HG02759 (cell line): ENCODE data around the gene MPIG6B.

Source experiments
- ATAC-seq: cut with Tn5 transposase; IDR thresholded peaks from one replicate; pipeline ENCODE4 v1.9.1; 2021; ENCODE audit warnings: mild to moderate bottlenecking, moderate library complexity; ENCODE audit not compliant: unreplicated experiment

The MPIG6B gene

DNA sequence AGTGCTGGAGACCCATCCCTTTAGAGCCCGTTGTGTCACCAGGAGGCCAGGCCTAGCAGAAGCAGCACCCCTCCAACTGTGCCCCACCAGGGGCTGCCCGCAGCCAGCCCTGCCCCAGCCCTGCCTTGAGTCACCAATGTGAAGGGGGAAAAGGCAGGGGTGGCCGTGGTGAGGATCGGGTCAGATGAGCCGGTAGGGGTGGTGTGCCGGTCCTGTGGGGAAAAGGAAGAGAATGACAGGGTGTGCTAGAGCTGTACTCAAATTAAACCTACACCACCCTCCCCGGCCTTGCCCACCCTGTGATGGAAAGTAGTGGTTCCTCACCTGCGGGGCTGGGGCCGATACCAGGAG is 42.4 kb downstream of the MPIG6B start:
- no peak for ATAC-seq

DNA sequence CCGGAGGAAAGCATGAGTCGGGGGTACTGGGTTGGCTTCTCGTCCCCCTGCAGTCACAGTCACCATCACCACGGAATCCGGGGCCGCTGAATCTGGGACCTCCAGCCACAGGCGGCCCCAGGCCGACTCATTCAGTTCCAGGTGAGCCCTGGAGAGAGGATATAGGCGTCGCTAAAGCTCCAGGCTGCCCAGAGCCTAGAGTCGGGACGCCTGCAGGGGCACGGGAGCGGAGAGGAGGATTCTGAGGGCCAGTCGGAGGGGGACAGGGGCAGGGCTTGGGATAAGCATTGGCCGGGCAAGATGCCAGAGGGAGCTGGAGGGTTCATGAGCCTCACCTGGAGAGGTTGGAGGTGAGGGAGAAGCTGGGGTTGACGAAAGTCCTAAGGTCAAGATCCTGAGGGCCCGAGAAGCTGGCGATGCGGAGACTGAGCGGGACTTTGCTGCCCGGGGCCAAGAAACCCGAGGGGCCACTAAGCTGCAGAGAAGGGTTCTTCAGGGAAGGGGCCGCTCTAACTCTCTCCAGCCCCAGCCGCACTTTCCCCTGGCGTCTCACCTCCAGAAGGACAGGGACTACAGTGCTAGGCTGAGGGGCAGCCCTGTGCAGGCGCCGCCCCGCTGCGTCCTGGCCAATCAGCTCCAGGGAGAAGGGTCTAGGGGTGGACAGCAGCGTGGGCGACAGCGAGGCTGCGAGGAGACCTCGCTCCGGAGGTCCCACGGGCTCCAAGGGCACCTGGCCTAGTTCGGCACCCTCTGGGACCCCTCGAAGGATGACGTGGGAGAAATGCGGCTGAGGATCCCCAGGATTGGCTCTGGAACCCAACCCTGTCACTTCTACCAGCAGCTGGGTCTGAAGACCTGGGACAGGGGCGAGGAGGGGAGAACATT is 43.0 kb downstream of the MPIG6B start:
- ATAC-seq: no peak

DNA sequence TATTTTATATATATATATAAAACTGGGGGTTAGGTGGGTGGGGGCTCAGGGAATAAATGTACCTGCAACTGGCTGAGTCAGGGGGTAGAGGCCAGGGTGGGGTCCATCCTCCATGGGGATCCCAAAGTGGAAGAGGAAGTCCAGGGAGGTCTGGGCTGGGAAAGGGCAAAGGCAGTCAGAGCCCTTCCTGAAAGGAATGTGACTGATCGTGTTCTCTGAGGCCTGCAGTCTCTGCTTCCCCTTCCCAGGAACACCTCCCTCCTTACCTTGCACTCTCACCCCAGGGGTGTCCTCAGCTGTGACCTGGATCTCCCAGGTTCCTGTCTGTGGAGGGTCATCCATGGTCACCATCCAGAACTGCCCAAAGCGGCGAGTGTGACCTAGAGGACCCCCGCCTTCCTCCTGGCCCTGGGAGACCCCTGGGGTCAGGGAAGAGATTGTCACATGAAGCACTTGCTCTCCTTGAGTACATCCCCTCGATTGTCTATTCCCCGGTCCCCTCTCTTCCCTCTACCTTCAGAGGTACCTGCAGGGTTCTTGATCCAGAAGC is 44.0 kb downstream of the MPIG6B start:
- no peak for ATAC-seq

DNA sequence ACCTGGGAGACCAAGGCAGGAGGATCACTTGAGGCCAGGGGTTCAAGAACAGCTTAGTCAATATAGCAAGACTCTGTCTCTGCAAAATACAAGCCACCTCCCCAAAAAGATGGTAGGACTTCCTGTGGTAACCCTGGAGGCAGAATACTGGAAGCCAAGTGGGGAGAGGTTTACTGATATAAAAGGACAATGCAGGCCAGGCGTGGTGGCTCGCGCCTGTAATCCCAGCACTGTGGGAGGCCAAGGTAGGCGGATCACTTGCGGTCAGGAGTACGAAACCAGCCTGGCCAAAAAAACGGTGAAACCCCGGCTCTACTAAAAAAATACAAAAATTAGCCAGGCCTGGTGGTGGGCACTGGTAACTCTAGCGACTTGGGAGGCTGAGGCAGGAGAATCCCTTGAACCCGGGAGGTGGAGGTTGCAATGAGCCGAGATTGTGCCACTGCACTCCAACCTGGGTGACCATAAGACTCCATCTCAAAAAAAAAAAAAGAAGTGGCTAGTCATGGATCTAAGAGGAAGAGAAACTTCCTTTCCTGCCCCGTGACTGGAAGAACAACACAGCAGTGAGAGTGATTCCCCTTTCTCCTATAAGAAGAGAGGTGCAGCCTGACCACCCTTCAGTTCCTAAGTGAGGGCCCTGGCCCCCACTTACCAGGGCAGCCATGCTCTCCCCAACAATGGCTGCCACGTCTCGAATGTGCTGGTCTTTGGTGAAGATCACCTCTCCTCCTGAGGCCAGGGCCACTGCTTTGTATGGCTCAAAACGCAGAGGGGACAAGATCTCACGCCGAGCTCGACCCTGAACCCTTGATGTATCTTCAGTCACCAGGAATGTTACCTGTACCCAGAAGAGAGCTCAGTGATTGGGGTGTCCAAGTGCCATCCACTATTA is 45.4 kb downstream of the MPIG6B start:
- ATAC-seq: no peak

DNA sequence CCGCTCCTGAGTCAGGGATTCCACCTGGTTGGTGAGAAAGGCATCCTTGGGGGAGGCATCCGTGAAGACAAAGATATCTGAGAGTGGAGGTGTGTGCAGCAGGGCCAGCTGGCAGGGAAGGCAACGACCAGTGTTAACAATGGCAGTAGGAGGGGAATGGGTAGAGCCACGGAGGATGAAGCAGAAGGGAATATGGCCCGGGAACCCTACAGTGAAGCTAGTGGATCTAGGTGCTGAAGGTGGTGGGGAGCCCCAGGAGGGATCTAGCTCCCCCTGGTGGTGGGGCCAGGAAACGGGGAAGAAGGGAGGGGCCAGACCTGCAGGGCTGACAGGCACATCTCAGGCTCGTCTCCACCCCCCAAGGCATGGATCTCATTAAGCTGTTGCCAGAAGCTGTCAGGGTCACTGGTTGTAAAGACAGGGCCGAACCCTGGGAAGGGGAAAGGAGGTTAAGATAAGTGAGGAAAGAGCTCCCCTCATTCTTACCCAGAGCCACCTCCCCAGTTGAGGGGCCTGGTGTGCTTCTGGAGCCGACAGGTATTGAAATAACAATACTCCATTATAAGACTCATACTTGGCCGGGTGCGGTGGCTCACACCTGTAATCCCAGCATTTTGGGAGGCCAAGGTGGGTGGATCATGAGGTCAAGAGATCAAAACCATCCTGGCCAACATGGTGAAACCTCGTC is 46.7 kb downstream of the MPIG6B start:
- no peak for ATAC-seq

DNA sequence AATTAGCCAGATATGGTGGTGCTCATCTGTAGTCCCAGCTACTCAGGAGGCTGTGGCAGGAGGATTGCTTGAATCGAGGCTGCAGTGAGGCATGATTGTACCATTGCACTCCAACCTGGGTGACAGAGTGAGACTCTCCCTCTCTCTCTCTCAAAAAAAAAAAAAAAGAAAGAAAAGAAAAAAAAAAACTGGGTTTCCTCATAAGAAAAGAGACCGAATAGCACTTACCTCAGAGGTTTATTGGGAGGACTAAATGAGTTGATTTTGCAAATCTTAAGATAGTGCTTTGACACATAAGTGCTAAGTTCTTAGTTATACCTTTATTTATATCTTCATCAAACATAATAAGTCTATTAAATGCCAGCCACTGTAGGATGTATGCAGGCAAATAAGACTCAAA is 47.7 kb downstream of the MPIG6B start:
- ATAC-seq: no peak

DNA sequence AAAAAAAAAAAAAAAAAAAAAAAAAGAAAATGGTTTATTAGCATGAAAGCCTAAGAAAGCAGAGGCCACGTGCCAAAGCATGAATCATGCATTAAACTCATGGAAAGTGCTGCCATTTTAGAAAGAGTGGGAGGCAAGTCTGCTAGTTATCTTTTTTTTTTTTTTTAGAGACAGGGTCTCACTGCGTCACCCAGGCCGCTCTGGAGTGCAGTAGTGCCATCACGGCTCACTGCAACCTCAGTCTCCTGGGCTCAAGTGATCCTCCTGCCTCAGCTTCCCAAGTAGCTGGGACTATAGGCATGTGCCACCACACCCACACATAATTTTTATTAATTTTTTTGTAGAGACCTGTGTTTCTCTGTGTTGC is 48.8 kb downstream of the MPIG6B start:
- ATAC-seq: no peak

DNA sequence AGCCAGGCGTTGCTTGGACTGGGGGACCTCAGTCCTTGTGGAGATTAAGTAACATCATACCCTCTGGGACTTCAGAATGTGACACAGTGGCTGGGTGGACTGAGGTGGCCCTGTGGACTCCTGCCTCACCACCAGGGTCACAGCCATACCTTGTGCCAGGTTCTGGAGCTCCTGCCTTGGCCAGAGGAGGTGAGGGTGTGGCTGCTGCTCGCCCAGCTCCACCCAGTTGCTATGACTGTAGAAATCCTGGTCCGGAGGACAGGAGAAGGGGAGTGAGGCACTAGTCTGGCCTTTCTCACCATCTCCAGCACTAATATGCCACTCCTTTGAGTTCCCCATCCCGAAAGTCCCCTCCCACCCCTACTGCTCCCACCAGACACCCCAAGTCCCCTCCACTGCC is 52.0 kb downstream of the MPIG6B start:
- ATAC-seq: no peak

DNA sequence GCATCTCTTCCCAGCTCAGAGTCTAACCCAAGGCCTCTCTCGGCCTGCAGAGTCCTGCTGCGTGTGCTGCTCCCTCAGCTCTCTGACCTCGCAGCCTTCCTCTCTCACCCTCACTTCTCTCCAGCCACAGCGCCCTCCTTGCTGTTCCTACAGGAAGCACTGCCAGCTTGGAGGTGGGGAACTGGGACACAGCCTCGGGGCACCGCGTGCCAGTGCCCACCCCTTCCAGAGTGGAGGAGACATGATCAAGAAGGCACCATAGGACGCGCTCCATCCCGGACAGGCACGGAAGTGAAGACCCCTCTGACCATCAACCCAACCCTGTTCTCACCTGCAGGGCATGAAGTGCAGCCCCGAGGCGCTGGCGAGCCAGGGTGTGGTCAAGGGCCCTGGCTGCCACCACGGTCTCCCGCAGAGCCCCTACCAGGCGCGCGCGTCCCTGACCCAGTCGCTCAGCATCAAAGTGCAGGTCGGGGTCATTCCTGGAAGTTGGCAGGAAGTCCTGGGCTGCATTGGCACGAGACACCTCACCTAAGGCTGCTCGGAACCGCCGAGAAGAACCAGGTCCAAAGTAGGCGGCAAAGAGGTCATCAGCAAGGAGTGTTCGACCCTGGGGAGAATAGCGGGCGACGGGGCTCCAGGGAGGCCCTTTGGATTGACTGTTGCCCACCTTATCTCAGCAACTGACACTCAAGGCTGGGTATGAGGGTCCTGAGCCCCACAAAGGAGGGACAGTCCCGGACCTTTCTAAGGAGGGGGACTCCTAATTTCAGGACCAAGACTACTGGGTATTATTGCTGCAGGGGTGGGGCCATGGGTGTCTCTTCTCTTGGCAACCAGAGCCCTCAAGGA is 52.7 kb downstream of the MPIG6B start:
- ATAC-seq: no peak
